ENCODE results near the gene CYB5R4.

Gene CYB5R4

DNA sequence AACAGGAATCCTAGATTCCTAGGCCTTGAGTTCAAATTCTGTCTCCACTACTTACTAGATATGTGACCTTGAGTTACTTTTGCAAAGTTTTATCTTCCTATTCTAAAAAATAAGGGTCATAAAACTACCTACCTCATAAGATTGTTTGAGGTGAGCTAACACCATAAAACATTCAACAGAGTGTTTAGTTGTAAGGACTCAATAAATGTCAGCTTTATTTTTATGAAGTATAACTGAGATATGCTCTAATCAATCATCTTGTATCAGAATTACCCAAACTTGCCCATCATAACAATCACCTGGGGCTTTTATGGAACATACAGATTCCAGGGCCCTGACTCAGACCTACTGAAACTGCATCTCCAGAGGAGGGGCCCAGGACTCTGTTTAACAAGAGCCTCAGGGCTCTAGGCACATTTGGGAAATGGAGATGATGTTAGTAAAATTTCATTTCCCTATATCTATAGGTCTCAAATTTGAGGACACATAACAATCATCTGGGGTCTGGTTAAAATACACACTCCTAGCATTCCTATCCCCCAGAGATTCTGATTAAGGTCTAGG lies 138.6 kb downstream of the CYB5R4 start:
- no peak for DNase-seq

DNA sequence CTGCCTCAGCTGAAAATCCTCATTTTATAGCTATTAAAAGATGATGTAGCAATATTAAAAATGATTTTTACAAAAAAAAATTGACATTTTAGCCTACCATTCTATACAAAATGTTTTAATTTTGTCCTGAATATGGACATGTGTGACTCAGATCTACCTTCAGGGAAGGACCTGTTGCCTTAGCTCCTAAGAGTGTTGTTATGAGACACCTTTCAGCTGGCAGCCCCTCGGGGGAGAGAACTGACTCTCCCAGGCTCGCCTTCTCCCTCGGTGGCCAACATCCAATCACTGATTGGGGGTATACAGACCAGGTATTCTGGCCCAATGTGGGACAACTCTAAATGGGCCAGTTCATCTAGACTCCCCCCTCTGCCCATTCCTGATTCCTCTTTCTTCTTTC lies 141.6 kb downstream of the CYB5R4 start:
- no peak for DNase-seq

DNA sequence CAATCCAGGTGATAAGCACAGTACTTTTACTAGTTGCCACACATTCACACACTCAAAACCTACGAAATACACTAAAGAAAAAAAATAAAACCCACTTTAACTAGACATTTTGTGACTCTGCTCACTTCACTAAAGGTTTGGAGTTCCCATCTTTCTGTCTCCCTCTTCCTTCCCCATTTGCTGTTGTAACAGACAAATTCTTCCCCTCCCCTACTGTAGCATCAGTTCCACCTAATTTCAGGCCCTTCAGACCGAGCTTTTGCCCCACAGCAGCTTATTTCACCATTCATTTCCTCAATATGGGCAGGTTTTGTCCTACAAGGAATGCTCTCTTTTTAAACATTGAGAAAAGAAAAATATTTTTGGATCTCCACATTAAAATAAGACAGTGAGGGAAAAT lies 142.7 kb downstream of the CYB5R4 start:
- DNase-seq: no peak

DNA sequence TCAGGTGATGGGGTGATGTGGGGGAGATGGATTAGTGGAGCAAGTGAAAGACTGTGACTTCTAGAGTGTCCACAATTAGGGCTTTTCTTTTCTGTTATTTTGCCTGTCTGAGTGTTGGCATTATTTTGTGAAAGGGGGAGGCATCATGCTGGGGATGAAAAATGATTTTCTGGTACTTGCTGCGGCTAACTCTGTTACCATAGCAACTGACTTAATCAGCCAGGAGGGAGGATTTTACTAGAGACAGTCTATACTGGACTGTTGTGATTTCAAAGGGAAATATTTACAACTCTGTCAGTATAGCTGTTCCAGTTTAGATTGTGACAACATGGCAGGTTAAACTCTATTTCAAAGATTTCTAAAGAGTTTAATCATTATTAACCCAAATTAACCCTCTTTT lies 143.6 kb downstream of the CYB5R4 start:
- DNase-seq: no peak

DNA sequence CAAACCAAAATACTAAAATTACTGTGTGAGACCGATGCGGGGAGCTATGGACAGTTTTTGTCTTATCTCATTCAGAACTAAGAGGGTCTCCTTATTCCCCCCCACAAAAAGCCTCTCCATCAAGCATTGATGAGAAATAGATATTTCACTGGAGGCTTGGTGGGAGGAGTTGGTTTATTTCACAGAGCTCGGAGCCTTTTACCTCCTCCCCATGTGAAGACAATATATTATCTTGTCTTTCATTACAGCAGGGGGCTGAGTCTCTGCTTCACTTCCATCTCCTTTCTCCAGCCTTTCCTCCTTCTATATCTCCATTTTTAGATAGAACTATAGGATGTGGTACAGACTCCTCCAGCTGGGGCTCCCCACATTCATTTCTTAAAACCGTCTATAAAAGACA lies 144.2 kb downstream of the CYB5R4 start:
- no peak for DNase-seq

DNA sequence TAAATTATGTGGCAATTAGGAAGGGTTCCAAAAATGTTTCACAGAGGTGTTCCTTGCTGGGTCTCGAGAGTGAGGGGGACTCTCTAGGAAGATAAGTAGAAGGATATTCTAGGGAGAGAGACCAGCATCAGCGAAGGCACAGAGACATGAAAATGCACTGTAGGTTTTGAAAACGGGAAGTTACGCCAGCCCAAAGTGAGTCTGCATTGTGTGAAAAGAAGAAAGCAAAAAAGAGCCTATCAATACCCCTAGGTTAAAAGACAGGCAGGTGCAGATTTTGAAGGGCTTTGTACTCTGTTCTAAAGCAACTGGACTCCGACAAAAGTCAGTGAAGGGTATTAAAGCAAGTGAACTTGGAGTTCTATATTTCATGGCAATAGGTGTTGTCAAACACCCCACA lies 148.4 kb downstream of the CYB5R4 start:
- DNase-seq: no peak

DNA sequence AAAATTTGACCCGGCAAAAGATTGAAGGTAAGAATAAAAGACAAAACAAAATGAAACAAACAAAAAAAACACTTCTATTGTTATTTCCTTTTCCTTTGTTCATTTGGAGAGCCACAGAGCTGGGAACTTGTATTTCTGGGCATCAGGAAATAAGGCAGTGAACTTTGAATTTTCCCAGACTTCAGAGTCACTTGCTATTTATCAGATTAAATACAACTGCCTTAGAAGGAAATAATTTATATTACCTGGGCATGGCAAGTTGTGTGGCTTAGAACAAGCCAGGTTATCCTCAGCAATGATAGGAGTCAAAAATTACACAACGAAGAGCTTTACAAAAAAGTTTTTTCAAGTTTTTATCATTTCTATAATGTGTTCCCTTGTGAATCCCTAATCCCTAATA lies 153.9 kb downstream of the CYB5R4 start:
- DNase-seq: no peak

DNA sequence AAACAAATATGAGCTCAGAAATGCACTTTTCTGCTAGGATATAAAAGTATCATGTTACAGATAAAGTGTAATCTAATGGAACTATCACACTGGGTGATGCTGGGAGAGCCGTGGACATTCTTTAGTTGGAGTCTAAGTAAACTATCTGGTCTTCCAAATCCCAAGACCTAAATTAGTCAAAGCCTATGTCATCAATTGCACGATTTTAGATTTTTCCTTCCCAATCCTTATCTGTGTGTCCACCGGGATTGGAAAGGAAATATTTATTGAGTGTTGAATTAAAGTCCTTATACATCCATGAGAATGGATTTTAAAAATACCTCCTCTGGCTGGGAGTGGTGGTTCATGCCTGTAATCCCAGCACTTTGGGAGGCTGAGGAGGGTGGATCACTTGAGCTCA lies 154.4 kb downstream of the CYB5R4 start:
- DNase-seq: no peak

DNA sequence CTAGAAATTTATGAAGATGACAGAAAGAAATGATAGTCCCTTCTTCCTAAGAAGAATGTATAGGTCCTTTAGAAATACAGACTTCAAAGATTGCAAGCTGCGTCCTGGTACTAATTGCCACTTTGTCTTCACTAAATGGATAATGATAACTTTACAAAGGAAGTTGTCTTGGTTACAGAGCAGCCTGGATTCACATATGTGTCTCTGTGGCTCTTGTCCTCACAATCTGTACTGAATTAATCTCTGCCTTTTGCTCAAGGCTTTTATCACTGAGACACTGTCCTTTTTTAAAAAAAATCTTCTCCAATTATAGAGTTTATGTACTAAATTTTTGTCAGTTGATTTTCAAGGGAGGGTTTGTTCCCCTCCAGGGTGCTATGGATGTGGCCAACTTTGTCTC lies 156.5 kb downstream of the CYB5R4 start:
- no peak for DNase-seq
